ENCODE results near the gene KCNN3. TPM values are rescaled to one million over a fixed set of nuclear protein-coding genes. Genes with fewer than 3 reads are reported as not detected.
A peak's percentile ranks its signal among the peaks of the same experiment; 100 is the strongest.

Gene KCNN3
- total and polyA plus RNA-seq, 2 of the 8 experiments (the other 6 are each of a cell fraction or from before 2014, with no cell fraction given) = 2.8 to 3.7 TPM

- no peak overlapping the region for H3K4me3 ChIP-seq (ENCODE audit: extremely low read depth in 1 of 4, insufficient read depth in 2 of 4, low read depth in 3 of 4, low read length in 4 of 4)
- H2BK20ac ChIP-seq (ENCODE audit: low read length) = no peak overlapping the region
- no peak overlapping the region for H2BK120ac ChIP-seq (replicated peaks; ENCODE audit: low read depth, low read length)
- no peak overlapping the region for H4K5ac ChIP-seq (ENCODE audit: insufficient read length, low read depth, low read length)
- H3K23ac ChIP-seq (ENCODE audit: insufficient read length) = no peak overlapping the region
- no peak overlapping the region for H2AFZ ChIP-seq (ENCODE audit: low read length)
- H3K23me2 ChIP-seq (ENCODE audit: low read depth, low read length) = no peaks in the 10 kb centered on the region
- POLR2A ChIA-PET (ENCODE audit: partially characterized antibody) = no interaction called here
- H4K91ac ChIP-seq (replicated peaks; ENCODE audit: insufficient read length, low read length) = no peak overlapping the region
- H3K79me1 ChIP-seq (ENCODE audit: low read depth, low read length) = no peaks in the 10 kb centered on the region
- no peak for FAIRE-seq
- H3K9ac ChIP-seq (replicated peaks in 1 of 4; ENCODE audit: extremely low read depth in 1 of 4, low read depth in 3 of 4, low read length in 3 of 4) = no peak overlapping the region
- H2AK5ac ChIP-seq (ENCODE audit: low read depth, low read length) = no peak overlapping the region
- WGBS, 2 experiments (ENCODE audit: extremely low coverage in 1 of 2, insufficient coverage in 1 of 2, insufficient read length in 1 of 2, insufficient replicate concordance in 2 of 2, low coverage in 1 of 2, low lambda C conversion rate in 2 of 2, missing lambda C conversion rate in 1 of 2) = 93% methylated on average over 12 of the region's 12 CpGs; no CpG with 5 or more reads in 1 of the 2 experiments
- no peaks in the 10 kb centered on the region; a peak in 1 of 4 replicates for H3K9me3 ChIP-seq (ENCODE audit: insufficient read depth in 2 of 2, low read depth in 1 of 2, low read length in 1 of 2)
- H3K27me3 ChIP-seq (replicated peaks in 1 of 4; ENCODE audit: control insufficient read depth in 3 of 4, extremely low read depth in 1 of 4, insufficient read depth in 3 of 4, low read length in 3 of 4) = no peaks in the 10 kb centered on the region
- no peak overlapping the region for H3K56ac ChIP-seq (replicated peaks; ENCODE audit: insufficient read length, low read depth, low read length)
- no peak for DNase-seq (ENCODE audit: low read depth in 1 of 2, low spot score in 2 of 2)
- no peak overlapping the region for H4K8ac ChIP-seq (ENCODE audit: extremely low read depth, insufficient read depth, low read length)
- no peaks in the 10 kb centered on the region for H4K20me1 ChIP-seq (replicated peaks in 1 of 2; ENCODE audit: control insufficient read depth in 1 of 2, insufficient read depth in 2 of 2, low read length in 2 of 2)
- no peaks in the 10 kb centered on the region for H3K79me2 ChIP-seq (ENCODE audit: control insufficient read depth in 1 of 2, insufficient read depth in 2 of 2, low read length in 2 of 2)
- no peak overlapping the region for H3K18ac ChIP-seq (ENCODE audit: extremely low read depth, low read length)
- no peak overlapping the region for H3K4me2 ChIP-seq (ENCODE audit: insufficient read depth in 1 of 2, low read depth in 2 of 2, low read length in 2 of 2)
- H3K14ac ChIP-seq (ENCODE audit: insufficient read length) = no peak overlapping the region
- no peak overlapping the region for H2BK12ac ChIP-seq (ENCODE audit: low read depth, low read length)
- no peak overlapping the region; the same call in 1 of the 2 replicates for H2BK5ac ChIP-seq (ENCODE audit: low read depth, low read length)
- peak overlapping the region; percentile 37; the same call in 1 of the 2 replicates for H2BK15ac ChIP-seq (ENCODE audit: low read length)
- no peak overlapping the region for H3K4ac ChIP-seq (replicated peaks; ENCODE audit: insufficient read length, low read depth, low read length)
- H3K4me1 ChIP-seq (replicated peaks in 1 of 4; ENCODE audit: control insufficient read depth in 3 of 4, insufficient read depth in 4 of 4, low read length in 3 of 4) = peaks cover 2 to 9% (median 5%) of the 10 kb centered on the region in 4 experiments; a peak in 6 of 7 replicates
- CTCF ChIA-PET (ENCODE audit: partially characterized antibody) = interaction anchor here (0.8 to 3.6 kb wide), 9 partner anchors 8 to 201 kb away, joined by 3 to 18 read pairs (median 4); no protein-coding TSS in a partner anchor
- no peak overlapping the region for H3K27ac ChIP-seq (ENCODE audit: low read depth, low read length)
- H3K36me3 ChIP-seq (ENCODE audit: control insufficient read depth in 2 of 4, insufficient read depth in 4 of 4, low read length in 3 of 4) = no peaks in the 10 kb centered on the region
- no peak for TF ChIP-seq CBX5 (IDR thresholded peaks at IDR 0.05; ENCODE audit: low read depth, low read length)
- TF ChIP-seq TCF12 (IDR thresholded peaks at IDR 0.05; ENCODE audit: low read depth, low read length) = no peak
- no peak for TF ChIP-seq FOSL1 (IDR thresholded peaks at IDR 0.05; ENCODE audit: insufficient read depth, low read depth, low read length)
- TF ChIP-seq CBX8 (IDR thresholded peaks at IDR 0.05; ENCODE audit: borderline replicate concordance, low read depth, low read length) = no peak
- no peak for TF ChIP-seq YY1 (IDR thresholded peaks at IDR 0.05; ENCODE audit: low read depth, low read length)
- no peak for TF ChIP-seq ASH2L (IDR thresholded peaks at IDR 0.05; ENCODE audit: low read length)
- no peak for TF ChIP-seq ATF3 (IDR thresholded peaks at IDR 0.05; ENCODE audit: insufficient read depth, low read depth, low read length)
- no peak for TF ChIP-seq KDM5A (IDR thresholded peaks at IDR 0.05; ENCODE audit: low read length)
- TF ChIP-seq RAD21 (IDR thresholded peaks at IDR 0.05 in 1 of 2, conservative IDR thresholded peaks at IDR 0.05 in 1 of 2; ENCODE audit: low read depth in 2 of 2, low read length in 2 of 2) = no peak
- TF ChIP-seq HDAC2 (IDR thresholded peaks at IDR 0.05; ENCODE audit: borderline replicate concordance in 1 of 2, low read depth in 2 of 2, low read length in 2 of 2) = no peak
- TF ChIP-seq GTF2F1 (IDR thresholded peaks at IDR 0.05; ENCODE audit: borderline replicate concordance, low read depth, low read length) = no peak
- no peak for TF ChIP-seq SUZ12 (IDR thresholded peaks at IDR 0.05; ENCODE audit: low read length)
These were observed 134.8 kb downstream of the KCNN3 start for GRCh38 chr1:154735061-154735803.
